ENCODE results near the gene UGT1A7. TPM values are rescaled to one million over a fixed set of nuclear protein-coding genes. Genes with fewer than 3 reads are reported as not detected.
"Not testable (repeated sequence)": the region's sequence is repeated elsewhere in the genome, so short reads cannot be mapped to it uniquely, and the experiment has no call there.

UGT1A7 gene
- polyA plus RNA-seq, 3 donors, result not detected

DNA sequence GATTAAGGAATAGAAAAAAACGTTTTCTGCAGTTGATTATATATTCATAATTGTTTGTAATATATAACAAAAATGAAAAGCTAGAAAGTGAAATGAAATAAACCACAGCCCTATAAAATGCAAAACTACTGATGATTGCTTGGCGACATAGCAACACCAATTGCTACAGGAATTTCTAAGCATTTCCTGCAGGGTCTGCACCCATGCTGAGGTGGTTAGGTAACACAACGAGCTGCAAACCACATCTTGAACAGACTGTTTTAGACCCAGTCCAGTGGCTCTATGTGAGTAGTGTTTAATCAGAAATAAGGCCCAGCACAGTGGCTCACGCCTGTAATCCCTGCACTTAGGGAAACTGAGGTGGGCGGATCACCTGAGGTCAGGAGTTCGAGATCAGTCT is 27.2 kb upstream of the UGT1A7 start:
- Histone ChIP-seq H2AFZ (ENCODE audit: insufficient read depth, low read depth, low read length, poor library complexity, severe bottlenecking) (no peak overlapping the region), H4K20me1 (ENCODE audit: insufficient read depth, low read length) (no peaks in the 10 kb centered on the region), H3K4me3 (replicated peaks in 1 of 3; ENCODE audit: low read depth in 2 of 3, low read length in 3 of 3) (no peak overlapping the region), H3K27me3 (ENCODE audit: control insufficient read depth in 2 of 2, insufficient read depth in 2 of 2, low read length in 2 of 2) (no peaks in the 10 kb centered on the region), H3K27ac (ENCODE audit: low read depth in 1 of 2, low read length in 2 of 2) (no peak overlapping the region), H3K36me3 (replicated peaks in 1 of 2; ENCODE audit: control insufficient read depth in 1 of 2, insufficient read depth in 2 of 2, low read length in 2 of 2) (no peaks in the 10 kb centered on the region), H3K4me1 (ENCODE audit: control insufficient read depth in 1 of 2, insufficient read depth in 2 of 2, low read length in 2 of 2) (no peaks in the 10 kb centered on the region), H3K4me2 (replicated peaks; ENCODE audit: extremely low read depth, low read length, poor library complexity, severe bottlenecking) (no peak overlapping the region), H3K79me2 (ENCODE audit: insufficient read depth, low read length) (no peaks in the 10 kb centered on the region), H3K9me3 (replicated peaks in 1 of 2; ENCODE audit: control insufficient read depth in 1 of 2, insufficient read depth in 1 of 2, low read length in 2 of 2) (no peaks in the 10 kb centered on the region), H3K9ac (ENCODE audit: insufficient read depth, low read length, poor library complexity, severe bottlenecking) (no peak overlapping the region)
- 100% methylated on average over 1 of the region's 6 CpGs for WGBS (ENCODE audit: insufficient coverage)
- H3K4me1 Mint-ChIP-seq, result no peaks in the 10 kb centered on the region
- H3K27ac Mint-ChIP-seq, result no peak overlapping the region
- H3K27me3 Mint-ChIP-seq (ENCODE audit: low read depth in 3 of 3), result peaks cover 0 to 9% (median 4%) of the 10 kb centered on the region in 3 donors
- DNase-seq, result no peak
- H3K9me3 Mint-ChIP-seq, result peaks cover 0 to 3% (median 0%) of the 10 kb centered on the region in 7 donors
- no peaks in the 10 kb centered on the region for H3K36me3 Mint-ChIP-seq
- TF ChIP-seq, protein P1, sequence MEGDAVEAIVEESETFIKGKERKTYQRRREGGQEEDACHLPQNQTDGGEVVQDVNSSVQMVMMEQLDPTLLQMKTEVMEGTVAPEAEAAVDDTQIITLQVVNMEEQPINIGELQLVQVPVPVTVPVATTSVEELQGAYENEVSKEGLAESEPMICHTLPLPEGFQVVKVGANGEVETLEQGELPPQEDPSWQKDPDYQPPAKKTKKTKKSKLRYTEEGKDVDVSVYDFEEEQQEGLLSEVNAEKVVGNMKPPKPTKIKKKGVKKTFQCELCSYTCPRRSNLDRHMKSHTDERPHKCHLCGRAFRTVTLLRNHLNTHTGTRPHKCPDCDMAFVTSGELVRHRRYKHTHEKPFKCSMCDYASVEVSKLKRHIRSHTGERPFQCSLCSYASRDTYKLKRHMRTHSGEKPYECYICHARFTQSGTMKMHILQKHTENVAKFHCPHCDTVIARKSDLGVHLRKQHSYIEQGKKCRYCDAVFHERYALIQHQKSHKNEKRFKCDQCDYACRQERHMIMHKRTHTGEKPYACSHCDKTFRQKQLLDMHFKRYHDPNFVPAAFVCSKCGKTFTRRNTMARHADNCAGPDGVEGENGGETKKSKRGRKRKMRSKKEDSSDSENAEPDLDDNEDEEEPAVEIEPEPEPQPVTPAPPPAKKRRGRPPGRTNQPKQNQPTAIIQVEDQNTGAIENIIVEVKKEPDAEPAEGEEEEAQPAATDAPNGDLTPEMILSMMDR (IDR thresholded peaks at IDR 0.05), result no peak
- no peak overlapping the region for H3K4me3 Mint-ChIP-seq
- intact Hi-C loops (cut with micrococcal nuclease), result no loop called here

DNA sequence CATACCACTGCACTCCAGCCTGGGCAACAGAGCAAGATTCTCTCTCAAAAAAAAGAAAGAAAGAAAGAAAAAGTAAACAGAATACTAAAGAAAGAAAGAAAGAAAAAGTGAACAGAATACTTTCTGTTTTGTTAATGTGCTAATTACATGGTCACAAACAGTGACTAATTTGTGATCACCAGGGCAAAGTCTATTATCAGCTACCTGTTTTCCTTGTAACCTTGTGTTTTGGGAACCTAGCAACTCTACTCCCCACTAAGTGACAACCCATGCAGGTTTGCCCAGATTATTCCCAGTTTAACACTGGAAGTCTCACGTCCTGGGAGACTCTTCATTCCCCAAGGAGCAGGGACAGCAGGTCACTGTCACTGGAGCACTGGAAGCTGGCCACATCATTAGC is 26.7 kb upstream of the UGT1A7 start:
- H3K4me3 ChIP-seq (replicated peaks in 1 of 3; ENCODE audit: low read depth in 2 of 3, low read length in 3 of 3), result no peak overlapping the region
- H3K4me1 ChIP-seq (ENCODE audit: control insufficient read depth in 1 of 2, insufficient read depth in 2 of 2, low read length in 2 of 2), result no peaks in the 10 kb centered on the region
- no peak overlapping the region for H3K9ac ChIP-seq (ENCODE audit: insufficient read depth, low read length, poor library complexity, severe bottlenecking)
- Mint-ChIP-seq H3K4me3 (peak overlapping the region in 1 of 2 donors; percentile 28), H3K4me1 (no peaks in the 10 kb centered on the region), H3K36me3 (no peaks in the 10 kb centered on the region), H3K9me3 (peaks cover 0 to 3% (median 0%) of the 10 kb centered on the region in 7 donors), H3K27me3 (ENCODE audit: low read depth in 3 of 3) (peaks cover 0 to 9% (median 4%) of the 10 kb centered on the region in 3 donors), H3K27ac (no peak overlapping the region)
- H3K27me3 ChIP-seq (ENCODE audit: control insufficient read depth in 2 of 2, insufficient read depth in 2 of 2, low read length in 2 of 2), result no peaks in the 10 kb centered on the region
- intact Hi-C loops (cut with micrococcal nuclease), result no loop called here
- no peak overlapping the region for H3K27ac ChIP-seq (ENCODE audit: low read depth in 1 of 2, low read length in 2 of 2)
- H3K9me3 ChIP-seq (replicated peaks in 1 of 2; ENCODE audit: control insufficient read depth in 1 of 2, insufficient read depth in 1 of 2, low read length in 2 of 2), result no peaks in the 10 kb centered on the region
- no peak overlapping the region for H3K4me2 ChIP-seq (replicated peaks; ENCODE audit: extremely low read depth, low read length, poor library complexity, severe bottlenecking)
- no peak for DNase-seq
- WGBS (ENCODE audit: insufficient coverage), result 100% methylated on average over 1 of the region's 1 CpG
- TF ChIP-seq, protein P1 (IDR thresholded peaks at IDR 0.05), result no peak
- no peak overlapping the region for H2AFZ ChIP-seq (ENCODE audit: insufficient read depth, low read depth, low read length, poor library complexity, severe bottlenecking)
- no peaks in the 10 kb centered on the region for H3K79me2 ChIP-seq (ENCODE audit: insufficient read depth, low read length)
- no peaks in the 10 kb centered on the region for H4K20me1 ChIP-seq (ENCODE audit: insufficient read depth, low read length)
- H3K36me3 ChIP-seq (replicated peaks in 1 of 2; ENCODE audit: control insufficient read depth in 1 of 2, insufficient read depth in 2 of 2, low read length in 2 of 2), result no peaks in the 10 kb centered on the region

- H3K27ac Mint-ChIP-seq; H3K27me3 ChIP-seq (ENCODE audit: control insufficient read depth in 2 of 2, insufficient read depth in 2 of 2, low read length in 2 of 2); H3K27me3 Mint-ChIP-seq (ENCODE audit: low read depth in 3 of 3); H3K9me3 ChIP-seq (replicated peaks in 1 of 2; ENCODE audit: control insufficient read depth in 1 of 2, insufficient read depth in 1 of 2, low read length in 2 of 2); H2AFZ ChIP-seq (ENCODE audit: insufficient read depth, low read depth, low read length, poor library complexity, severe bottlenecking); H3K36me3 ChIP-seq (replicated peaks in 1 of 2; ENCODE audit: control insufficient read depth in 1 of 2, insufficient read depth in 2 of 2, low read length in 2 of 2); DNase-seq; H3K9ac ChIP-seq (ENCODE audit: insufficient read depth, low read length, poor library complexity, severe bottlenecking); H3K79me2 ChIP-seq (ENCODE audit: insufficient read depth, low read length); H3K9me3 Mint-ChIP-seq; H3K4me2 ChIP-seq (replicated peaks; ENCODE audit: extremely low read depth, low read length, poor library complexity, severe bottlenecking); H3K4me3 ChIP-seq (replicated peaks in 1 of 3; ENCODE audit: low read depth in 2 of 3, low read length in 3 of 3); H3K4me3 Mint-ChIP-seq; H4K20me1 ChIP-seq (ENCODE audit: insufficient read depth, low read length); H3K27ac ChIP-seq (ENCODE audit: low read depth in 1 of 2, low read length in 2 of 2); H3K36me3 Mint-ChIP-seq; intact Hi-C loops (cut with micrococcal nuclease); H3K4me1 ChIP-seq (ENCODE audit: control insufficient read depth in 1 of 2, insufficient read depth in 2 of 2, low read length in 2 of 2); H3K4me1 Mint-ChIP-seq: not testable (repeated sequence)
- no CpG with 5 or more reads among the region's 3 CpGs for WGBS (ENCODE audit: insufficient coverage)
Observed at GRCh38 chr2:233655943-233656342, 25.8 kb upstream of the UGT1A7 start.

Measured in CD14-positive monocyte (primary cell).